HG03045 (cell line): ENCODE data around the gene SPHK2.
"Not testable (repeated sequence)": the region's sequence is repeated elsewhere in the genome, so short reads cannot be mapped to it uniquely, and the experiment has no call there.

Experiments used
- ATAC-seq: cut with Tn5 transposase; IDR thresholded peaks from one replicate; pipeline ENCODE4 v1.9.1; 2021; ENCODE audit warnings: mild to moderate bottlenecking, moderate library complexity; ENCODE audit not compliant: unreplicated experiment

The SPHK2 gene

DNA sequence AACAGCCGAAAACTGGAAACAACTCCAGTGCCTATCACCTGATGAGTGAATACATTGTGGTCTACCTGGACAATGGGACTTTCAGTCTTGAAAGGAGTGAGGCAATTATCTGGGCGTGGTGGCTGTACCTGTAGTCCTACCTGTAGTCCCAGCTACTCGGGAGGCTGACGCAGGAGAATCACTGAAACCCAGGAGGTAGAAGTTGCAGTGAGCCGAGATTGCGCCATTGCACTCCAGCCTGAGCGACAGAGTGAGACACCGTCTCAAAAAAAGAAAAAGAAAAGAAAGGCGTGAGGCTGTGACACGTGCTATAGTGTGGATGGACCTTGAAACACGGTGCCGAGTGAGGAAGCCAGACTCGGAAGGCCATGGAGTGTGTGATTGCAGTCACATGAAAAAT is 57.6 kb downstream of the SPHK2 start:
- ATAC-seq: no peak

DNA sequence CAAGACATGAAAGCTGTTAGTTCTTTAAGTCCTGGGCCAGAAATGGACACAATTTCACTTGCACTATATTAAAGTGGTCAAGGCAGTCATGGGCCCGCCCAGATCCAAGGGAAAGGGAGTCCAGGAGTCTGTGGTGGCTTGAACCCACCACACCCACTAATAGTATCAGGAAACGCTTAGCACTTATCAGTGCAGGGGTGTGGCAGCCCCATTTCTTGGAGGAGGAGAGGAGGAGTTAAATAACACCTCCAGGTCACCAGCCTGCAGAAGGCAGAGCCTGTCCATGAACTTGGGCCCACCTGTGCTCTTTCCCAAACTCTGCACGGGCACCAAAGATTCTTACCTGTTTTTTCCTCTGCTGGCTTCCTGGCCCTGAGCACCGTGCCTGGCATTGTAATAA is 58.9 kb downstream of the SPHK2 start:
- no peak for ATAC-seq

DNA sequence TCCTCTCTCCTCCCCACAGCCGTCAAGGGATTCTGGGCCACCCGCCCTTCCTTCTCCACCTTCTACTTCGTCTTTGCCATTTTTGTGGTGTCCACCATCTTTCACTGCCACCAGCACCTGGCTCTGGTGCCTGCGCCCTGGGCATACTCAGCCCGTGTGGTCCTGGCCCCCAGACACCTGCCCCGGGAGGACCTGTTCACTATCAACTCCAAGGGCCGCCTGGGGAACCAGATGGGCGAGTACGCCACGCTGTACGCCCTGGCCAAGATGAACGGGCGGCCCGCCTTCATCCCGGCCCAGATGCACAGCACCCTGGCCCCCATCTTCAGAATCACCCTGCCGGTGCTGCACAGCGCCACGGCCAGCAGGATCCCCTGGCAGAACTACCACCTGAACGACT is 60.7 kb downstream of the SPHK2 start:
- ATAC-seq: not testable (repeated sequence)
